IPS-20b (cell line): ENCODE data around the gene NTSR1.

ENCODE experiments used
- H3K27ac ChIP-seq: one replicate; pipeline ENCODE4 v1.5.1; 2013; ENCODE audit warnings: low read length
- H3K27me3 ChIP-seq: 2 replicates; pipeline ENCODE4 v1.6.1; 2013; ENCODE audit warnings: mild to moderate bottlenecking, low read length, inconsistent platforms; ENCODE audit not compliant: insufficient read depth
- H3K36me3 ChIP-seq: 2 replicates; pipeline ENCODE4 v1.6.1; 2013; ENCODE audit warnings: low read depth, mild to moderate bottlenecking, inconsistent platforms, low read length, moderate library complexity; ENCODE audit not compliant: insufficient read depth
- H3K4me1 ChIP-seq: 2 replicates; pipeline ENCODE4 v1.6.1; 2013; ENCODE audit warnings: mild to moderate bottlenecking, control low read depth, inconsistent platforms, low read length, moderate library complexity; ENCODE audit not compliant: insufficient read depth
- H3K4me3 ChIP-seq: 2 replicates; pipeline ENCODE4 v1.5.1; 2013; ENCODE audit warnings: mild to moderate bottlenecking, low read length, inconsistent platforms
- H3K9ac ChIP-seq: 2 replicates; pipeline ENCODE4 v1.6.1; 2013; ENCODE audit warnings: low read depth, mild to moderate bottlenecking, inconsistent platforms, low read length, moderate library complexity
- H3K9me3 ChIP-seq: 2 replicates; pipeline ENCODE4 v1.6.1; 2013; ENCODE audit warnings: mild to moderate bottlenecking, low read depth, low read length, inconsistent platforms; ENCODE audit not compliant: insufficient read depth

The NTSR1 gene

GRCh38 chr20:62705627-62706026 is 3.0 kb upstream of the NTSR1 start:
- Histone ChIP-seq H3K4me3 (no peak overlapping the region), H3K27me3 (peaks cover 47% of the 10 kb centered on the region), H3K27ac (no peak overlapping the region), H3K9ac (no peak overlapping the region), H3K9me3 (no peaks in the 10 kb centered on the region), H3K4me1 (no peaks in the 10 kb centered on the region), H3K36me3 (no peaks in the 10 kb centered on the region)

- H3K9me3 ChIP-seq = no peaks in the 10 kb centered on the region
- H3K27me3 ChIP-seq = peaks cover 53% of the 10 kb centered on the region
- no peak overlapping the region for H3K9ac ChIP-seq
- no peaks in the 10 kb centered on the region for H3K36me3 ChIP-seq
- no peaks in the 10 kb centered on the region for H3K4me1 ChIP-seq
- H3K27ac ChIP-seq = no peak overlapping the region
- H3K4me3 ChIP-seq = no peak overlapping the region
Observed at GRCh38 chr20:62706344-62706743, 2.3 kb upstream of the NTSR1 start.

GRCh38 chr20:62706857-62707256 is 1.8 kb upstream of the NTSR1 start:
- no peaks in the 10 kb centered on the region for H3K4me1 ChIP-seq
- H3K9me3 ChIP-seq = no peaks in the 10 kb centered on the region
- H3K27me3 ChIP-seq = peaks cover 53% of the 10 kb centered on the region
- no peak overlapping the region for H3K9ac ChIP-seq
- no peaks in the 10 kb centered on the region for H3K36me3 ChIP-seq
- H3K27ac ChIP-seq = no peak overlapping the region
- H3K4me3 ChIP-seq = no peak overlapping the region

- Histone ChIP-seq H3K4me1 (no peaks in the 10 kb centered on the region), H3K9ac (no peak overlapping the region), H3K27ac (no peak overlapping the region), H3K4me3 (no peak overlapping the region), H3K9me3 (no peaks in the 10 kb centered on the region), H3K27me3 (peaks cover 53% of the 10 kb centered on the region), H3K36me3 (no peaks in the 10 kb centered on the region)
Observed at GRCh38 chr20:62707276-62707920, 1.2 kb upstream of the NTSR1 start.

GRCh38 chr20:62707921-62708521 is 615 bp upstream of the NTSR1 start:
- H3K4me1 ChIP-seq = no peaks in the 10 kb centered on the region

GRCh38 chr20:62709537-62709905 is 885 bp downstream of the NTSR1 start:
- no peaks in the 10 kb centered on the region for H3K9me3 ChIP-seq
- no peaks in the 10 kb centered on the region for H3K4me1 ChIP-seq
- no peak overlapping the region for H3K27ac ChIP-seq
- no peak overlapping the region for H3K4me3 ChIP-seq
- H3K36me3 ChIP-seq = no peaks in the 10 kb centered on the region
- no peak overlapping the region for H3K9ac ChIP-seq
- peaks cover 62% of the 10 kb centered on the region for H3K27me3 ChIP-seq

More at GRCh38 chr20:62707921-62708521, 615 bp upstream of the NTSR1 start:
- no peak overlapping the region for H3K9ac ChIP-seq
- H3K9me3 ChIP-seq = no peaks in the 10 kb centered on the region
- no peaks in the 10 kb centered on the region for H3K36me3 ChIP-seq
- H3K27ac ChIP-seq = no peak overlapping the region
- H3K27me3 ChIP-seq = peaks cover 54% of the 10 kb centered on the region
- H3K4me3 ChIP-seq = peak overlapping the region; percentile 57; the same call in 1 of the 2 replicates

GRCh38 chr20:62710221-62710885 is 1.7 kb downstream of the NTSR1 start:
- H3K27ac ChIP-seq = no peak overlapping the region
- H3K27me3 ChIP-seq = peaks cover 63% of the 10 kb centered on the region
- no peaks in the 10 kb centered on the region for H3K36me3 ChIP-seq
- no peak overlapping the region for H3K9ac ChIP-seq
- no peak overlapping the region for H3K4me3 ChIP-seq
- H3K9me3 ChIP-seq = no peaks in the 10 kb centered on the region
- no peaks in the 10 kb centered on the region for H3K4me1 ChIP-seq

GRCh38 chr20:62710886-62711702 is 2.5 kb downstream of the NTSR1 start:
- no peaks in the 10 kb centered on the region for H3K4me1 ChIP-seq
- no peak overlapping the region for H3K9ac ChIP-seq
- no peak overlapping the region for H3K4me3 ChIP-seq
- H3K36me3 ChIP-seq = no peaks in the 10 kb centered on the region
- H3K9me3 ChIP-seq = no peaks in the 10 kb centered on the region
- H3K27me3 ChIP-seq = peaks cover 58% of the 10 kb centered on the region
- H3K27ac ChIP-seq = no peak overlapping the region

- H3K27me3 ChIP-seq = peaks cover 58% of the 10 kb centered on the region
- H3K4me3 ChIP-seq = no peak overlapping the region
- no peak overlapping the region for H3K27ac ChIP-seq
- no peak overlapping the region for H3K9ac ChIP-seq
- H3K4me1 ChIP-seq = no peaks in the 10 kb centered on the region
- H3K9me3 ChIP-seq = no peaks in the 10 kb centered on the region
- H3K36me3 ChIP-seq = no peaks in the 10 kb centered on the region
Observed at GRCh38 chr20:62711703-62712101, 3.1 kb downstream of the NTSR1 start.

- no peak overlapping the region for H3K4me3 ChIP-seq
- H3K27me3 ChIP-seq = peaks cover 49% of the 10 kb centered on the region
- no peak overlapping the region for H3K9ac ChIP-seq
- H3K9me3 ChIP-seq = no peaks in the 10 kb centered on the region
- H3K36me3 ChIP-seq = no peaks in the 10 kb centered on the region
- H3K4me1 ChIP-seq = no peaks in the 10 kb centered on the region
- no peak overlapping the region for H3K27ac ChIP-seq
Observed at GRCh38 chr20:62712606-62713005, 4.0 kb downstream of the NTSR1 start.

- Histone ChIP-seq H3K36me3 (no peaks in the 10 kb centered on the region), H3K27me3 (peaks cover 35% of the 10 kb centered on the region), H3K9me3 (no peaks in the 10 kb centered on the region), H3K9ac (no peak overlapping the region), H3K4me3 (no peak overlapping the region), H3K27ac (no peak overlapping the region), H3K4me1 (no peaks in the 10 kb centered on the region)
Observed at GRCh38 chr20:62714006-62714405, 5.4 kb downstream of the NTSR1 start.
